VCaP (cell line): ENCODE measurements around the gene CARHSP1.

Source experiments
- H3K27ac ChIP-seq: fragments of 450-650 bp; 2 replicates; pipeline ENCODE4 v1.5.1; 2017
- CTCF ChIP-seq: fragments of 450-650 bp; conservative IDR thresholded peaks from 2 replicates; pipeline ENCODE4 v1.5.1; 2017; ENCODE audit warnings: mild to moderate bottlenecking, moderate library complexity

CARHSP1 gene

GRCh38 chr16:8900343-8900742 is 31.5 kb upstream of the CARHSP1 start:
- TF ChIP-seq CTCF: no peak
- no peak overlapping the region for H3K27ac ChIP-seq

- no peak overlapping the region for H3K27ac ChIP-seq
- TF ChIP-seq CTCF: no peak
Measured at GRCh38 chr16:8899709-8900317, 31.0 kb upstream of the CARHSP1 start.

- H3K27ac ChIP-seq: no peak overlapping the region
- no peak for TF ChIP-seq CTCF
Measured at GRCh38 chr16:8898660-8899318, 30.0 kb upstream of the CARHSP1 start.

GRCh38 chr16:8894736-8895334 is 26.0 kb upstream of the CARHSP1 start:
- no peak overlapping the region for H3K27ac ChIP-seq
- no peak for TF ChIP-seq CTCF

GRCh38 chr16:8893976-8894690 is 25.3 kb upstream of the CARHSP1 start:
- TF ChIP-seq CTCF: no peak
- no peak overlapping the region for H3K27ac ChIP-seq

GRCh38 chr16:8893426-8893825 is 24.6 kb upstream of the CARHSP1 start:
- no peak overlapping the region for H3K27ac ChIP-seq
- TF ChIP-seq CTCF: no peak

- no peak for TF ChIP-seq CTCF
- H3K27ac ChIP-seq: no peak overlapping the region
Measured at GRCh38 chr16:8892101-8892575, 23.3 kb upstream of the CARHSP1 start.
